ENCODE results near the gene PTK7.

DNA sequence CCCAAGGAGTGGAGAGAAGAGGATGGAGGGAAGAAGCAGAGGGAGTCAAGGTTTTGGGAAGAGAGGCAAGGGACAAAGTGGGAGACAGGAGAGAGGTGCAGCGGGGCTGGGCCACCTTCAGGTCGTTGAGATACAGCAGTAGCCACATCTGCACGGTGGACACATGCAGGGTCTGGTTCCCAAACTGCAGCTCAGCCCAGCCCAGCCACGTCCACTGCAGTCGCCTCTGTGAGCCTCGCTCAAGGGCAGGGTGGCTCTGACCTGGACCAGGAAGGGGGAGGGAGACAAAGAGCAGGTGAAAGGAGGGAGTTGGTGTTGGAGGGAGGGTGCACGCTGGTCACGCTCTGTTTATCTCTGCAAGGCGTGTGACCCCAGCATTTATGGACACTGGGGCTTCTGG is 37.4 kb upstream of the PTK7 start:
- TF ChIP-seq, protein P1, sequence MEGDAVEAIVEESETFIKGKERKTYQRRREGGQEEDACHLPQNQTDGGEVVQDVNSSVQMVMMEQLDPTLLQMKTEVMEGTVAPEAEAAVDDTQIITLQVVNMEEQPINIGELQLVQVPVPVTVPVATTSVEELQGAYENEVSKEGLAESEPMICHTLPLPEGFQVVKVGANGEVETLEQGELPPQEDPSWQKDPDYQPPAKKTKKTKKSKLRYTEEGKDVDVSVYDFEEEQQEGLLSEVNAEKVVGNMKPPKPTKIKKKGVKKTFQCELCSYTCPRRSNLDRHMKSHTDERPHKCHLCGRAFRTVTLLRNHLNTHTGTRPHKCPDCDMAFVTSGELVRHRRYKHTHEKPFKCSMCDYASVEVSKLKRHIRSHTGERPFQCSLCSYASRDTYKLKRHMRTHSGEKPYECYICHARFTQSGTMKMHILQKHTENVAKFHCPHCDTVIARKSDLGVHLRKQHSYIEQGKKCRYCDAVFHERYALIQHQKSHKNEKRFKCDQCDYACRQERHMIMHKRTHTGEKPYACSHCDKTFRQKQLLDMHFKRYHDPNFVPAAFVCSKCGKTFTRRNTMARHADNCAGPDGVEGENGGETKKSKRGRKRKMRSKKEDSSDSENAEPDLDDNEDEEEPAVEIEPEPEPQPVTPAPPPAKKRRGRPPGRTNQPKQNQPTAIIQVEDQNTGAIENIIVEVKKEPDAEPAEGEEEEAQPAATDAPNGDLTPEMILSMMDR (IDR thresholded peaks at IDR 0.05) = no peak
- no peak for TF ChIP-seq POLR2AphosphoS5 (IDR thresholded peaks at IDR 0.05)
